IMR-90 (cell line): ENCODE data around the gene SGK1.
"Not testable (repeated sequence)": the region's sequence is repeated elsewhere in the genome, so short reads cannot be mapped to it uniquely, and the experiment has no call there.

Experiments
- CTCF ChIP-seq: conservative IDR thresholded peaks from 2 replicates; pipeline ENCODE4 v1.5.1; 2012; ENCODE audit warnings: mild to moderate bottlenecking, low read depth, low read length, improper control_type of control experiment
- MAFK ChIP-seq: IDR thresholded peaks from 2 replicates; pipeline ENCODE4 v1.6.1; 2012; ENCODE audit warnings: low read depth, low read length, improper control_type of control experiment
- MXI1 ChIP-seq: IDR thresholded peaks from 2 replicates; pipeline ENCODE4 v1.6.1; 2012; ENCODE audit warnings: low read depth, mild to moderate bottlenecking, low read length, moderate library complexity, borderline replicate concordance
- POLR2A ChIP-seq: IDR thresholded peaks from 2 replicates; pipeline ENCODE4 v1.6.1; 2012; ENCODE audit warnings: mild to moderate bottlenecking, low read depth, low read length
- RAD21 ChIP-seq: IDR thresholded peaks from 2 replicates; pipeline ENCODE4 v1.6.1; 2012; ENCODE audit warnings: low read length, improper control_type of control experiment
- RFX5 ChIP-seq: IDR thresholded peaks from 2 replicates; pipeline ENCODE4 v1.8.0; 2012; ENCODE audit warnings: low read depth, mild to moderate bottlenecking, low read length, moderate library complexity
- TF ChIP-seq, protein P1 (sequence below): fragments of 150-350 bp; IDR thresholded peaks from 2 replicates; pipeline ENCODE4 v1.6.1; 2017; ENCODE audit warnings: mild to moderate bottlenecking, antibody characterized with exemption, low read length, low read depth

DNA sequence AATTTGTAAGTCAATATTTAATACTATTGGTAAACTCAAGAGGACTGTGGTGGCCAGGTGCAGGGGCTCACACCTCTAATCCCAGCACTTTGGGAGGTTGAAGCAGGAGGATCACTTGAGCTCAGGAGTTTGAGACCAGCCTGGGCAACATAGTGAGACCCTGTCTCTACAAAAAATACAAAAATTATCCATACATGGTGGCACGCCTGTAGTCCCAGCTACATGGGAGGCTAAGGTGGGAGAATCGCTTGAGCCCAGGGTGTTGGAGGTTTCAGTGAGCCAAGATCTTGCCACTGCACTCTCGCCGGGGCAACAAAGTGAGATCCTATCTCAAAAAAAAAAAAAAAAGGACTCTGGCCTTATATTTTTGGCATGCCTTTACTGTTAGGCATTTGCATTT, 137.4 kb downstream of the SGK1 start:
- not testable (repeated sequence) for TF ChIP-seq POLR2A, CTCF, MXI1, RAD21, MAFK, RFX5
- TF ChIP-seq, protein P1, sequence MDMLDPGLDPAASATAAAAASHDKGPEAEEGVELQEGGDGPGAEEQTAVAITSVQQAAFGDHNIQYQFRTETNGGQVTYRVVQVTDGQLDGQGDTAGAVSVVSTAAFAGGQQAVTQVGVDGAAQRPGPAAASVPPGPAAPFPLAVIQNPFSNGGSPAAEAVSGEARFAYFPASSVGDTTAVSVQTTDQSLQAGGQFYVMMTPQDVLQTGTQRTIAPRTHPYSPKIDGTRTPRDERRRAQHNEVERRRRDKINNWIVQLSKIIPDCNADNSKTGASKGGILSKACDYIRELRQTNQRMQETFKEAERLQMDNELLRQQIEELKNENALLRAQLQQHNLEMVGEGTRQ, result not testable (repeated sequence)
